CD4-positive, alpha-beta T cell (primary cell): Measurements from ENCODE around the gene KCNQ2. TPM values are rescaled to one million over a fixed set of nuclear protein-coding genes. Genes with fewer than 3 reads are reported as not detected.

ENCODE experiments used
- ATAC-seq: fragments of 200-7000 bp; cut with Tn5 transposase; one replicate; pipeline ENCODE4 v1.10.0; 2022; ENCODE audit warnings: mild to moderate bottlenecking; ENCODE audit not compliant: poor library complexity
- CTCF ChIA-PET: fragments of 350-600 bp; sonication (Branson Sonifier 250); formaldehyde crosslinking; loops from one replicate; lab custom pipeline; 2021; ENCODE audit warnings: antibody characterized with exemption, inconsistent platforms; lab: Charles Lee
- POLR2A ChIA-PET: fragments of 350-600 bp; sonication (Branson Sonifier 250); formaldehyde crosslinking; loops from one replicate; lab custom pipeline; 2021; ENCODE audit warnings: antibody characterized with exemption, inconsistent platforms; lab: Charles Lee
- DNase-seq, 14 experiments: peaks; one replicate each; pipeline ENCODE4 v3.0.0-alpha.2; 2013 to 2020; ENCODE audit warnings: mixed read lengths in 2 of 14
- H3K27ac ChIP-seq, 2 donors: one replicate each; pipeline versions ENCODE4 v1.5.1 to v1.7.0; 2013; ENCODE audit warnings: low read length in 2 of 2, low read depth in 1 of 2, mild to moderate bottlenecking in 1 of 2
- H3K27me3 ChIP-seq, 2 experiments: 1 replicate in 1 of 2; 2 replicates in 1 of 2; pipeline versions ENCODE4 v1.6.1 to v1.7.0; 2013; ENCODE audit warnings: low read length in 2 of 2, control low read depth in 1 of 2, mild to moderate bottlenecking in 1 of 2, moderate library complexity in 1 of 2; ENCODE audit not compliant: insufficient read depth in 2 of 2, control insufficient read depth in 1 of 2
- H3K36me3 ChIP-seq: one replicate; pipeline ENCODE4 v1.6.1; 2013; ENCODE audit warnings: low read length, control low read depth; ENCODE audit not compliant: insufficient read depth
- H3K4me1 ChIP-seq: one replicate; pipeline ENCODE4 v1.6.1; 2013; ENCODE audit warnings: low read length, control low read depth; ENCODE audit not compliant: insufficient read depth
- H3K4me3 ChIP-seq: one replicate; pipeline ENCODE4 v1.5.1; 2013; ENCODE audit warnings: mild to moderate bottlenecking, low read length, moderate library complexity
- H3K9me3 ChIP-seq, 2 experiments: 1 replicate in 1 of 2; 2 replicates in 1 of 2; pipeline versions ENCODE4 v1.6.1 to v1.7.0; 2013; ENCODE audit warnings: low read length in 2 of 2, mild to moderate bottlenecking in 2 of 2, control low read depth in 1 of 2, moderate library complexity in 1 of 2; ENCODE audit not compliant: control insufficient read depth in 1 of 2, insufficient read depth in 1 of 2
- H3K27ac Mint-ChIP-seq: one replicate; pipeline ENCODE4 v1.8.0; 2020; ENCODE audit warnings: mixed read lengths
- H3K27me3 Mint-ChIP-seq: one replicate; pipeline ENCODE4 v1.8.0; 2021; ENCODE audit warnings: mixed read lengths
- H3K36me3 Mint-ChIP-seq: one replicate; pipeline ENCODE4 v1.8.0; 2021; ENCODE audit warnings: low read depth, mixed read lengths
- H3K4me1 Mint-ChIP-seq: one replicate; pipeline ENCODE4 v1.8.0; 2021; ENCODE audit warnings: low read depth, mixed read lengths
- H3K4me3 Mint-ChIP-seq: one replicate; pipeline ENCODE4 v1.8.0; 2020; ENCODE audit warnings: mild to moderate bottlenecking, mixed read lengths
- H3K9me3 Mint-ChIP-seq: one replicate; pipeline ENCODE4 v1.8.0; 2020; ENCODE audit warnings: mixed read lengths
- CTCF ChIP-seq: fragments of 200-600 bp; IDR thresholded peaks from one replicate; pipeline ENCODE4 v1.8.0; 2022; ENCODE audit warnings: antibody characterized with exemption, mild to moderate bottlenecking
- intact Hi-C, 2 experiments: fragments of 100-400 bp; cut with DNase I in 1 of 2; cut with micrococcal nuclease in 1 of 2; formaldehyde crosslinking; loops; one replicate each; pipeline versions ENCODE4 v1.15.1 to v1.9.0; 2023 to 2025; cut with DNase I, micrococcal nuclease
- total RNA-seq, 174 experiments: library from RNA in 2 of 174; stranded (reverse) in 2 of 174; gene quantifications; one replicate each; pipeline ENCODE4 v1.2.3 and lab custom pipeline; 2021 to 2026

Gene KCNQ2
- total RNA-seq, 2 experiments from 2014 or later = not detected

GRCh38 chr20:63449025-63449424 lies 23.4 kb downstream of the KCNQ2 start:
- no peaks in the 10 kb centered on the region for H3K36me3 Mint-ChIP-seq
- peaks cover 23% of the 10 kb centered on the region for H3K27me3 Mint-ChIP-seq
- DNase-seq (no peak), ATAC-seq (no peak)
- H3K4me3 Mint-ChIP-seq = no peak overlapping the region
- Histone ChIP-seq H3K9me3 (peaks cover 0 to 4% of the 10 kb centered on the region in 2 experiments), H3K36me3 (no peaks in the 10 kb centered on the region), H3K27me3 (peaks cover 8 to 12% of the 10 kb centered on the region in 2 experiments), H3K4me3 (no peak overlapping the region), H3K27ac (no peak overlapping the region), H3K4me1 (peaks cover 11% of the 10 kb centered on the region)
- POLR2A ChIA-PET = no interaction called here
- no peaks in the 10 kb centered on the region for H3K9me3 Mint-ChIP-seq
- no peaks in the 10 kb centered on the region for H3K4me1 Mint-ChIP-seq
- no peak for TF ChIP-seq CTCF
- H3K27ac Mint-ChIP-seq = no peak overlapping the region
- intact Hi-C loops = no loop called here
- CTCF ChIA-PET = no interaction called here

DNA sequence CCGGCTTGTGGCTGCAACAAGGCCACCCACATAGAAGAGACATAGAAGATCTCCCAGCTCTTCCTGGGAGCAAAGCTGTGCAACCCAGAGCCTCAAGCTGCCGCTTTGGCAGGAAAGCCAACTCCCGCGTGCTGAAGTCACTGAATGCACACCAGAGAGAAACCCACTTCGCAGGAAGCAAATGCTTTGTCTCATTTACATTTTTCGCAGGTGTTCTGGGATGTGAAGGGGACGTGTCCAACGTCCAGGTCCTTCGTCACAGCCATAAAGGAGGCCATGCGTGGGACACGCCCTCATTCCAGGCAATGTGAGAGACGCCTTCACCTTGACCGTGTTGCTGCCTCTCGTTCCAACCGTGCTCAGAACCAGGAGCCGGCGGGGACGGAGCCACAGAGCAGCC lies 24.4 kb downstream of the KCNQ2 start:
- CTCF ChIA-PET = no interaction called here
- intact Hi-C loops = no loop called here
- H3K27me3 ChIP-seq = peaks cover 4 to 6% of the 10 kb centered on the region in 2 experiments
- Mint-ChIP-seq H3K4me1 (no peaks in the 10 kb centered on the region), H3K9me3 (no peaks in the 10 kb centered on the region), H3K27me3 (peaks cover 17% of the 10 kb centered on the region), H3K36me3 (no peaks in the 10 kb centered on the region), H3K27ac (no peak overlapping the region), H3K4me3 (no peak overlapping the region)
- POLR2A ChIA-PET = no interaction called here
- no peak overlapping the region for H3K4me3 ChIP-seq
- no peaks in the 10 kb centered on the region for H3K36me3 ChIP-seq
- ATAC-seq = no peak
- DNase-seq = no peak
- peaks cover under 1% of the 10 kb centered on the region for H3K4me1 ChIP-seq
- no peak overlapping the region for H3K27ac ChIP-seq
- no peak for TF ChIP-seq CTCF
- peaks cover 0 to 10% of the 10 kb centered on the region in 2 experiments for H3K9me3 ChIP-seq

DNA sequence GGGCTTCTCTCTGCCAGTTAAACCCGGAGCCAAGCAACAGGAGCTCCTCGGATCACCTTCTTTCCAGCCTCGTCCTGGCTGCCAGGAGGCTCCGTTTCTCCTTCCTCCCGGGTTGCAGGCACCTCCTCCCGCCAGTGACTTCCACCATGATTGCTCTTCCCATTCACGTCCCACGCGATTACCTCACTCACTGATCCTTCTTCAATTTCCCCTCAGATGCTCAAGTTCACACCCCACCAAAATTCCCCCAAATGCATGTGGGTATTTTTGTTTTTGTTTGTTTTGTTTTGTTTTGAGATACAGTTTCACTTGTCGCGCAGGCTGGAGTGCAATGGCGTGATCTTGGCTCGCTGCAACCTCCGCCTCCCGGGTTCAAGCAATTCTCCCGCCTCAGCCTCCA lies 25.1 kb downstream of the KCNQ2 start:
- POLR2A ChIA-PET = no interaction called here
- no peak for TF ChIP-seq CTCF
- H3K4me1 Mint-ChIP-seq = peaks cover under 1% of the 10 kb centered on the region
- H3K27me3 Mint-ChIP-seq = peaks cover 16% of the 10 kb centered on the region
- Histone ChIP-seq H3K4me3 (no peak overlapping the region), H3K27me3 (peaks cover 4% of the 10 kb centered on the region in 2 experiments), H3K27ac (no peak overlapping the region), H3K36me3 (no peaks in the 10 kb centered on the region), H3K4me1 (peaks cover 1% of the 10 kb centered on the region), H3K9me3 (peaks cover 0 to 9% of the 10 kb centered on the region in 2 experiments)
- H3K27ac Mint-ChIP-seq = no peak overlapping the region
- no peak overlapping the region for H3K4me3 Mint-ChIP-seq
- DNase-seq (no peak), ATAC-seq (no peak)
- no peaks in the 10 kb centered on the region for H3K36me3 Mint-ChIP-seq
- CTCF ChIA-PET = no interaction called here
- intact Hi-C loops = no loop called here
- H3K9me3 Mint-ChIP-seq = no peaks in the 10 kb centered on the region
